HG03521 (cell line): ENCODE data around the gene TBC1D30.
A peak's percentile ranks its signal among the peaks of the same experiment; 100 is the strongest.

Source experiments
- ATAC-seq: cut with Tn5 transposase; IDR thresholded peaks from one replicate; pipeline ENCODE4 v1.9.1; 2021; ENCODE audit warnings: mild to moderate bottlenecking, moderate library complexity; ENCODE audit not compliant: unreplicated experiment

Gene TBC1D30

DNA sequence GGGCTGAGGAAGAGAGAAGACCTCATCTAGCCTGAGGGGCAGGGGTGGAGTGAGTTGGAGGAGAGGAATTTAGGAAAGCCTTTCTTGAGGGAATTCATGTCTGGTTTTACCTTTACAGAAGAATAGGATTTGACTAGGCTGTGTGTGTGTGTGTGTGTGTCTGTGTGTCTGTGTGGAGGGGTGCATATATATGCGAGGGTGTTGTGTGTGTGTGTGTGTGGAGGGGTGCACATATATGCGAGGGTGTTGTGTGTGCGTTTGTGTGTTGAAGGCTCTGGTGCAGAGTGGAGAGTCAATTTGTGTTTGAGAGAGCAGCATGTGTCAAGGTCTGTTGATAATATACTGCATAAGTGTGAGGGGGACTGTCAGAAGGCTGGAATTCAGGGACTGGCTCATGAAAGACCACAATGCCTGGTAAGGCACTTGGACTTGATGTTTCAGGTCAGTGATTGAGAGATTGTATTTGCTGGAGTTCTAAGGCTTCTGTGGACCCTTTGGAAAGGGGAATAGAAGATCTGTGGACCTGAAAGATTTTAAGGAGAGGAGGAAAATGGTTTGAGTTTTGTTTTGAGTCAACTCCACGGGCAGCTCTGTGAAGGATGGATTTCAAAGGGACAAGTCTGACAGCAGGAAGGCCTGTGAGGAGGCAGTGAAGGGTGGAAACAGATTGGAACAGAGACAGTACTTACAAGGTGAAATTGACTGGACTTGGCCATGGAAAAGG, 34.6 kb downstream of the TBC1D30 start:
- ATAC-seq, result no peak

DNA sequence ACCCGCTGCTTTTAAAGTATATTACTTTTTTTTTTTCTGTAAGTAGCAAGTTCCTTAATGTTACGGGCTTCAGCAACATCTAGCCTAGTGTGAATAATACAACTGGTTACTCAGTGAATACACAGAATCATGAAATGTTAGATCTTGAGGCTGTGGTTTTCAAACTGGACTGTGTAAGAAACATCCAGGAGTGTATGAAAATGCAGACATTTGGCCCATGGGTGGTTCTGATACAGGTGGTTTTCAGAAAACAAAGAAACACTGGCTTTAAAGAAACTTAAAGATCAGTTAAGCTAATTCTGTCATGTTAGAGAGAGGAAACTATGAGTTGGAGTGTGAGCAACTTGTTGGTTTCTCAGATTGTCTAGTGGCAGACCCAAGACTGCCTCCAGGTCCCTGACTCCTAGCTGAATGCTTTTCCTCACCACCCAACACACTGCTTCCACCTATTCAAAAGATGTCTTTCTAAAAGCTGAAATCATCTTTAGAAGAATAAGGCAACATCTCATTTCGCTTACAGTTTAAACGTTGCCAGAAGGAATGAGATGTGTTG, 36.1 kb downstream of the TBC1D30 start:
- no peak for ATAC-seq

DNA sequence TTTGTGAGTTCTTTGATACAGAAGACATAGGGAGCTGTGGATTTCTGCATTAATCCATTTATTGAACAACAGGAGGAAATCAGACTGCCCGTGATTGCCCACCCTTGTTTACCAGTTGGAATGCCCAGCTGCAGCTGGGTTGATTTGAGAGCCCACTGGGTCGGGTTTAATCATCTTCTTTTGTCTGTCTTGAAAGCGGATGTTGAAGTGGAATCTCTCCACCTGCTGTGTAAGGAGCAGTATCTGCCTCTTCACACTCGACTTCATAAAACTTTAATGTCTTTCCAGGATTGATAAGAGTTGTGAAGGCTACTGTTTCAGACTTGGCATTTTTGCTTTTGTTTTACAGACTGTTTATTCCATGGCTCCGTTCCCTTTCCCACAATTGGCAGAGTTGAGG, 39.9 kb downstream of the TBC1D30 start:
- ATAC-seq, result no peak

DNA sequence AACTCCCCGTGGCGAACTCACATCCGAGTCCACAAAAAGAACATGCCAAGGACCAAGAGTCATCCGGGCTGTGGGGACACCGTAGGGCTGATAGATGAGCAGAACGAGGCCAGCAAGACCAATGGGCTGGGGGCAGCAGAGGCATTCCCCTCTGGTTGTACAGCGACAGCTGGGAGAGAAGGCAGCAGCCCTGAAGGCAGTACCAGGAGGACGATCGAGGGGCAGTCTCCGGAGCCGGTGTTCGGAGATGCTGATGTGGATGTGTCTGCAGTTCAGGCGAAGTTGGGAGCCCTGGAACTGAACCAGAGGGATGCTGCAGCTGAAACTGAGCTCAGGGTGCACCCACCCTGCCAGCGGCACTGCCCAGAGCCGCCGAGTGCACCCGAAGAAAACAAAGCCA, 50.7 kb downstream of the TBC1D30 start:
- ATAC-seq, result no peak

DNA sequence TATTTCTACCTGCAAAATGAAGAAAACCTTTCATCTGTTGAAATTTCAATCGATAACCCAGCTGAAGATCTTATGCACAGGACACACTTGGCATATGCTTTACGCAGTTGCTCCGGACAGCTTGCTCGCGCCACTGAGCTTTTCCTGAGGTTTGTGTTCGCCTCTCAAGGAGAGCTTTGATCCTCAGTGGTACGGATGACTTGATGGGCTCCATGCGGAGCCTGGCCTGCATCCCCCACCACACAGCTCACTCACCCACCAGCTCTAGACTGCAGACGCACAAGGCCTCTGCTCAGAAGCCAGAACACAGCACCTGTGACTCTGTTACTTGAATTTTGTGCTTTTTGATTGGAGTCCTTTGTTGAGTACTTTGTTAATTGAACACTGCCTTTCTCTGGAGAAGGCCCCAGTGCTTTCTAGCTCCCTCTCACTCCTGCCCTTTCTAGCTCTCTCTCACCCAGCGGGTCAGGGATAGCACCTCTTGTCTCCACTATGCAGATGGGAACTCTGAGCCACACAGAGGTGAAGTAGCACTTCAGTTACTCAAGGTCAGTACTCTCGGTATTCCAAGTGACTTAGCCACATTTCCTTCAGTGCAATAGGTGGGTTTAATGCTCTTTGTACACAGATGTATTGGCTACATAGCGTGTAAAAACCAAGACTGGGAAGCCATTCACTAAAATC, 52.1 kb downstream of the TBC1D30 start:
- no peak for ATAC-seq

DNA sequence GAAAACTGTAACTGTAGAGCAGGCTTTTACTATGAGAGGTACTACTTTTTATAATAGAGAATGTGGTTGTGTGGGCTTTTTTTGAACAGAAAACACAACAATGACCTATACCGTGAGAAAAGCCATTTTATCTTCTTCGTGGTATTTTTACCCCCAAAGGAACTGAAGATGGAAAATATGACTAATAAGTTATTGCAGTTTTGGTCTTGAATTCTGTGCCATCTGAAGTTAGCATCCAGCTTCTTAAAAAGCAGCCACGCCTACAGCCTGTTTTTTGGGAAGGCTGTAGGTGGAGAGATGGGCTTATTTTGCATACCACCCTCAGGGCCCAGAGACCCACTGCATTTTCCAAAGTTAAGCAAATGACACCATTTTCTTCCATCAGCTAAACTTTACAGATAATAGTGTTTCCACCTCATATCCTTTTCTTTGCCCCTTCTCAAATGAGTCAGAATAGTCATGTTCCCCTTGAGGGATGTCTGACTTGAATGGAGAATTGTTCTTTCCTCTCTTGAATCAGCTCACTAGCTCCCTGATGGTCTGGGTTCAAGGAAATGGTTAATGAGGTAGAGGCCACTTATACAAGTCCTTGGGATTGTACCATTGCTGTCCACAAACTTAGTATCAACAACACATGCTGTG, 53.0 kb downstream of the TBC1D30 start:
- peak; percentile 58 for ATAC-seq

DNA sequence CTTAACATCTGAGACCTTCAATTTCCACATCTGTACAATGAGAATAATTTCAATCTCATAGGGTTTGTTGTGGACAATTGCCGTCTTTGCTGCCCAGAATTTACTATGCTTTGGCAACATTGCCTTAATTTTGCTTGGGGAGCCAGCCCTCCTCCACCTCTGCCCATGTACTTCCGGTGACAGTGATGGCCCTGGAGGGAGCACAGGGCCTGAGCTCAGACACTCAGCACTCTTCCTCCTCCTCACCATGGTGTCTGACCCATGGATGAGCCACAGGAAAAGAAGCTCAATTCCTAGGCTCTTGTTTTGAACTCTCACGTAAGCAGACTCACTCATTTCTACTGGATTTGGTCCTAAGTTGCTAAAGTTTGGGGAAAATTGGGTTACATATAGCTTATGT, 58.2 kb downstream of the TBC1D30 start:
- no peak for ATAC-seq

DNA sequence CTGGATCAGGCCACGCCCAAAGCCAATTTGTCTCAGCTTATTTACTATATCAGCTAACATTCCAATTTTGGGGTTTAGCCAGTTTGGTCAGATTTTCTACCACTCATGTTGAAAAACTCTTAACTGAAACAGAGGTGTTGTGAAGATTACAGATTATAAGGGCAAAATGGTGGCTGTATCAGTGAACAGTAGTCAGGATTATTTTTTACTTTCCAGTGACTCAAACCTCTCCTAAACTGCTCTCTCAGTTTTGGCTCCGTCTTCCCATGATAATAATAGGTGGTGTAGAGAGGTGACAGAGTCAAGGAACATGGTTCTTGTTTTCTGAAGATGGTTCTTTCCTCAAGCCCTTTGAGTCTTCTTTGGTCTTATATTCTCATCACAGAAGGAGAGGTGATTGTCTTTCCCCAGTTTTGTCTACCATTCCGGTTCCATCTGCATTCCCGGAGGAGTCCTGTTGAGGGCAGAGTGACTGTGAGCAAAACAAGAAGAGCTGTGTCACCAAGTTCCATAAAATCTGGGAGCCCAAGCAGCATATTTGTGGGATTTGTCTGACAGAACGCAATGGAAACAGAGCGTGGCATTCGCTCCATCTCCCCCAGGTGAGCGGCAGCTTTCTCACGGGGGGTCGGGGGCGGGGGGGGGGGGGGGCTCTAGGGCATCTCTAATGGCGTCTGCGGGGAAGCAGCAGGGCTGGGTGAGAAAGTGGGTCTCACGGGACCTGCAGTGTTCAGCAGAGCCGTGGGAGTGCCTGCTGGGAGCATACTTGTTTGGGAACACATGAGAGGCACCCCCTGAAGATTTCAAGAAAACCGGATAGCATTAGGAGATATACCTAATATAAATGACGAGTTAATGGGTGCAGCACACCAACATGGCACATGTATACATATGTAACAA, 59.1 kb downstream of the TBC1D30 start:
- no peak for ATAC-seq

DNA sequence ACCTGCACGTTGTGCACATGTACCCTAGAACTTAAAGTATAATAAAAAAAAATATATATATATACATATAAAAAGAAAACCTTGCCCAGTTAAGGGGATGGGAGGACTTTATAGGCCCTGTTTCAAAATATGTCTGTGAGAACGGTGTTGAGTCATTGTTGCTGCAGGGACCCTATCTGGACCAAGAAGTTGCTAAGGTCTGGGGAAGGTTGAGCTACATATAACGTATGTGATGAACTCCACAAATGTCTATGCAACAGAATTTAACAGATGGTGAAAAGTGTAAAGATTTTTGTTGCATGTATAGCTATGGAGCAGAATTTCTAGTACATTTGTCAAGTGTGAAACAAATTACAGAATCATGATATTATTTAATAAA, 59.7 kb downstream of the TBC1D30 start:
- ATAC-seq, result no peak

DNA sequence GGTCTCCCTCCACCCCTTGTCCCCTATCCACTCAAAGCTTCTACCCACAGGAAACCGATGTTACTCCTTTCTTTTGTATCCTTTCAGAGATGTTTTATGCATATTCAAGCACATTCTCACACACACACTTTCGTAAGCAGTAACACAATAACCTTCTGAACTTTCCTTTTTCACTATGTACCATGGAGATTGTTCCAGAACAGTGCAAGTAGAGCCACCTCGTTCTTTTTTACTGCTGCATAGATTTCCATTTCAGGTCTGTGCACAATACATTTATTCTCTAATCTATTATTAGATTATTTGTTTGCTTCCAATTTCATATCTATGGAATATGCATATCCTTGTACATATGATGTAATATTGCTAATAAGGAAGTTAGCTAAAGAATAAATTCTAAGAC, 60.3 kb downstream of the TBC1D30 start:
- ATAC-seq, result no peak

DNA sequence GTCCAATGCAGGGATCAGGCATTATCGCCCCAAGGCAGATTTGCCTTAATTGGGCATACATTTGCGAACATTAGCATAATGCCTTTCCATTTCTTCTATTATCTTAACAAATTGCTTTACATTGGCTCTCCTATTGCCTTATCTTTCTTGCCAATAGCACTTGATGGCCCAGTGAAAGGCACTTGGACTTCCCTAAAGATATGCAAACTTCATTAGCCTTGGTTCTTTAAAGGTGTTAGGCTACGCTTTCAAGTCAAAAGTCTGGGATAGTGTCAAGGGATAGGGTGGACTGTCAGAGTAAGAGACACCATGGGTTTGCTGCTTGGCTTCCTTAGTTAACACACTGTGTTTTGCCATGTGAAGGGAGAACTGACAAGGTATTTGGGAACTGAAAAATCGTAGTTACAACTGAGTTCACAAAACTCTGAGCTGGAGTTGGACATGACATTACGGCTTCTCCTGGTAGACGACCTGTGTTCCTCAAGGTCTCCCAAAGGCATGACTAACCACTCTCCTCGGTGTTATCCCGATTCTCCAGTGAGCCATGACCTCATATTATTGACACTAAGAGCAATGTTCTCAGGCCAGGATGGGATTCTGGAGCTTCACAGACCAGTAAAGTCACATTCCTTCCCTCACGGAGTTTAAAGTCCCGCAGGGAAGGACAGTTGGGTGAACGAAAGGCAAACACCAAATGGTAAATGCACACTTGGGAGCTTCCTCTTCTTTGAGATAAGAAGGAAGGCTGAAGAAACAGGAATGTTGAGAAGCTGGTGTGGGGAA, 65.2 kb downstream of the TBC1D30 start:
- ATAC-seq, result no peak

DNA sequence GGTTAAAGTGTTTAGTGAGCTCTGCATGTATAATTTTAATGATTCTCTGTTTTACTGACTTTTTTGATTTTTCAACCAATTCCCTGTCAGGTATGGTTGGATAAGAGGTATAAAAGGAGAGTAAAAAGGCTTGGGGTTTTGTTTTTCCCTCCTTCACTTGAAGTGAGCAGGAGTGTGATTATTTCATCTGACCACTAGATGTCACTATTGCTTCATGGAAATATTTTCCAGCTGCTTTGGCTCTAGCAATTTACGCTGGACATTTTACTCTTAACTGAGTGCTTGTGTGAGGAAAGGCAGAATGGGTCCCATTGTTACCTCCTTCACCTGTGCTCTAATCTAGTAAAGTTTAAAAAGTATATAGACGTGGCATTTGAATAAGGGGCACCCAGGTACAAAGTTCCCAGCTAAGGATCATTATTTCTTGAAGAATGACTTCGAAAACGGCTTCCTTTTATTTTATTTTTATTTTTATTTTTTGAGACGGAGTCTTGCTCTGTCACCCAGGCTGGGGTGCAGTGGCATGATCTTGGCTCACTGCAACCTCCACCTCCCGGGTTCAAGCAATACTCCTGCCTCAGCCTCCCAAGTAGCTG, 66.5 kb downstream of the TBC1D30 start:
- peak; percentile 51 for ATAC-seq

DNA sequence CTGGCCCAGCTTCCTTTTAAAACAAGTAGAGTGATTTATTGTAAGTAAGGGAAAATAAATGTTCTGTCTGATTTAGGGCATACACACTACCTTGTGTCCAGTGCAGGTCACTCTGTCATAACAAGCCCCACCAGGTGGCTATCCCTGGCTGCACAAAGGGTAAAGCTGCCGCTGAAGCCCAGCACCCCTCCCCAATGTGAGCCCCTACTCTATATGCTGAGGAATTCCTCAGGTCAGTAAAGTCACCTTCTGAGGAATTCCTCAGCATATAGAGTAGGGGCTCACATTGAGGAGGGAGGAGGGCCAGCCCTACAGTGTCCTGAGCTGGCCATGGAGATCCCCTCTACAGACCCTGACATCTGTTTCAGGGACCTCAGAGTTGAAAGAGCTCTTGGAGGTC, 67.2 kb downstream of the TBC1D30 start:
- no peak for ATAC-seq

DNA sequence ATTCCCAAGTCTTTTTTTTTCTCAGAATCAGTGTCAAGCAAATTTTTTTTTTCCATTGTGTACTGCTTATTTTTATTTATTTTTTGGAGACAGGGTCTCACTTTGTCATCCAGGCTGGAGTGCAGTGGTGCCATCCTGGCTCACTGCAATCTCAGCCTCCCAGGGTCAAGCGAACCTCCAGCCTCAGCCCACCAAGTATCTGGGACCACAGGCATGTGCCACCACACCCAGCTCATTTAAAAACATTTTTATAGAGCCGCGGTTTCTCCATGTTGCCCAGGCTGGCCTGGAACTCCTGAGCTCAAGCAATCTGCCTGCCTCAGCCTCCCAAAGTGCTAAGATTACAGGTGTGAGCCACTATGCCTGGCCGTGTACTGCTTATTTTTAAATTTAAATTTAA, 68.1 kb downstream of the TBC1D30 start:
- ATAC-seq, result no peak

DNA sequence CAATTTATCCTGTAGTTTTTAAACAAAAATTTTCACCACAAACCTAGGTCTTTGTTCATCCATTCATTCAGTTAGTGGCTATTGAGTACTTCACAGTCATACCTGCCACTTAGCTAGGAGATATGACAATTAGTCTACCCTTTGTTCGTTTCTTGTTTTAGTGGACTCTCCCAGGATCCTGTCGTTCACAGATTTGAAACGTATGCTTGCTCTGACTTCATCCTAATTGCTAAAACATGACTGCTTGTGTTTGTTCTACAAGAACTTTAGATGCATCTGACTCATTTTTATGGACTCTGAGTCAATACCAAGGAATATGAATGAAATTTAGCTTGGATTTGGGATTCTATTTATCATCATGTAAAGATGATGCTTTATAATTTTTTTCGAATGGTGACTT, 69.5 kb downstream of the TBC1D30 start:
- ATAC-seq, result no peak

DNA sequence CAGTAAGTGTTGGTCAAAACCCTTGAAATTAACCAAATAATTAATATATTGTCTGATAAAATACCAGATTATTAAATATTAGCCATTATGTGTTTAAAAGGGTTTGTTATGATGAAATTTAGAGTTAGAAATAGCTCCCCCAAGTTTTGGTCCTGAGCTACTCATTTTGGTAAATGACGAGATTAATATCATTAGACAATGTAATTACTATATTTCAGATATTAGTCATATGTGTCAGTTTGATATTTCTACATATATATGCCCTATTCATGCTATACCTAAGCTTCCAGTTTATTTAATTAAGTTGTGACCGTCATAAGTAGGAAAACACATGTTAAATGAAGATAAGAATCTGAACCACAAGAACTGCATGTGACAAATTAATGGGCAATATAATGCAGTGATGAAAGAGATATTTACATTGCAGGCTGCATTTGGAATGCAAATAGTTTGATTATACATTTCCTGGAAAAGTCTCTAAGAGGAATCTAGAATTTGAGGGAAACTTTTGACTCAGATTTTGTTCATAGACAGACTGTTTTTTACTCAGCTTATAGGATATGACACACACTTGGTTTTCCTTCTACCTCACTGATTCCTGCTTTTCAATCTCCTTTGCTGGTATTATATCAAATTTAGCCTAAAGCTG, 70.5 kb downstream of the TBC1D30 start:
- ATAC-seq, result no peak

DNA sequence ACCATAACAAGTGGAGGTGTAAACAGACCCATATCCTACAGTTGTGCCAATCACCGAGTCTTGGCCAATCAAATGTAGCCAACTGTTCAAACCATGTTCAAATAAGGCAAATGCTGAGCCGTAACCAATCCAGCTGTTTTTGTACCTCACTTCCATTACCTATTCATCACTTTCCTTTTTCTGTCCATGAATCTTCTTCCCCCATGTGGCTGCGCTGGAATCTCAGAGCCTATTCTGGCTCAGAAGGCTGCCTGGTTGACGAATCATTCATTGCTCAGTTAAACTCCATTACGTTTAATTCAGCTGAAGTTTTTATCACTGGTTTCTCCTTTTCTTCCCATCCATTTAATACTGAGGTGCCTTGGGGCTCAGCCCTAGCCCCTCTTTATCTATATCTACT, 71.1 kb downstream of the TBC1D30 start:
- ATAC-seq, result no peak

DNA sequence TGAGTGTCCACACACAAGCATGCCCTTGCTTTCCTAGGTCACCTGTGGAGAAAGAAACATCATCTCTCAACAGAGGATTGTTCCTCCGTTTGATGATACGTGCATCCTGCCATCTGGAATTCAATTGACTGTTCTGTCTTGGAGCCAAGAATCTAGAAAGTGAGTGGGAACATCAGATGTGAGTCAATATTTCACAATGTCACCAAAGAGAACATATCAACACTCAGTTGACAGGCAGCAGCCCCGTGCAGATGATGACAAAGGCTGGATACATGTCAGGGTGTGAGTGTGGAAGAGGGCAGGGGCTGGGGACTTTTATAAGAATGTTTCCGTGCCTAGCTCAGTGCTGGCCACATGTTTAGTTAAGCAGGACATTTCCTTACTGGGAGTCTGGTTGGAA, 76.1 kb downstream of the TBC1D30 start:
- no peak for ATAC-seq

DNA sequence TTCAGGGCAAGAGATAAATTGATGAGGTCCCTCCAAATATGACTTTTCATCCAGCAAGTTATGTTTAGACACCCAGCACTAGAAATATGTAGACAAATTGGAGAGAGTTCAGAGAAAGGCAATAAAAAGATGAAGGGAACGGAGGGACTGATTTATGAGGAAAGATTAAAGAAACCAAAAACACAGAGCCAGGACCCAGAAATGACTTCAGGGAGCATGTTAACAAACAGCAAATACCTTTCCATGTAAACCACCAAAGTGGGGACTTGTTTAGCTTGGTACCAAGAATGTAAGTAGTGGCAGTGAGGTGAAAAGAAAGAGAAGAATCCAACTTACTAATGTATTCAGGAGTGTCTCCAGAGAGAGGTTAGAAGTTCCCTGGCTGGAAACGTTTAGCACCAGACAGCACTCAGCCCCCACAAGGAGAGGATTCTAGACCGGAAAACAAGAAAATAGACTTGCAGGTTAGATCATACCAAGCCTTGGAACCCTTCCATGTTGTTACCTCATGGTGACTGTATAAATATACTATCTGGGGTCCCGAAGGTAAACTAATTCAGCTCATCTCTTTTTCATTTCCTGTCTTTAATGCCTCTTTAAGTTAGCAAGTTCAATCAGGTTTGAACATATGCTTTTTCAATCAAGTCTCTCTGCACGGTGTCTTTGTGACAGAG, 79.2 kb downstream of the TBC1D30 start:
- ATAC-seq, result no peak
